HepG2 (cell line): ENCODE data around the gene ARAP1. TPM values are rescaled to one million over a fixed set of nuclear protein-coding genes. Genes with fewer than 3 reads are reported as not detected.

Source experiments
- CREB1 ChIP-seq, 2 experiments: fragments of 450-650 bp in 1 of 2; IDR thresholded peaks; 2 replicates each; pipeline ENCODE4 v1.6.1; 2016 to 2017; ENCODE audit warnings: control low read depth in 1 of 2, mild to moderate bottlenecking in 1 of 2, missing compliant biosample characterization in 1 of 2, missing genetic modification characterization in 1 of 2
- ELK4 ChIP-seq: sonication (generic); formaldehyde crosslinking; IDR thresholded peaks from 2 replicates; pipeline ENCODE4 v1.9.0; 2021; ENCODE audit warnings: missing genetic modification reagents, borderline replicate concordance
- FOXC1 ChIP-seq: sonication (generic); formaldehyde crosslinking; IDR thresholded peaks from 2 replicates; pipeline ENCODE4 v1.8.0; 2022; ENCODE audit warnings: mild to moderate bottlenecking, missing genetic modification reagents, borderline replicate concordance
- HMGA1 ChIP-seq: sonication (generic); formaldehyde crosslinking; conservative IDR thresholded peaks from 2 replicates; pipeline ENCODE4 v1.4.0; 2020; ENCODE audit warnings: missing genetic modification reagents
- MEIS2 ChIP-seq: sonication (generic); formaldehyde crosslinking; IDR thresholded peaks from 2 replicates; pipeline ENCODE4 v1.9.0; 2021; ENCODE audit warnings: mild to moderate bottlenecking, missing genetic modification reagents
- MIER3 ChIP-seq: IDR thresholded peaks from 2 replicates; pipeline ENCODE4 v1.6.1; 2016; ENCODE audit warnings: missing compliant biosample characterization, borderline replicate concordance
- NCOA5 ChIP-seq: sonication (generic); formaldehyde crosslinking; IDR thresholded peaks from 2 replicates; pipeline ENCODE4 v1.4.0; 2020; ENCODE audit warnings: missing genetic modification reagents
- NFKB2 ChIP-seq: sonication (generic); formaldehyde crosslinking; IDR thresholded peaks from 2 replicates; pipeline ENCODE4 v1.4.0; 2020; ENCODE audit warnings: missing genetic modification reagents, borderline replicate concordance
- NFYC ChIP-seq: IDR thresholded peaks from 2 replicates; pipeline ENCODE4 v1.6.1; 2016; ENCODE audit warnings: missing genetic modification reagents, missing compliant biosample characterization
- PHF8 ChIP-seq: sonication (generic); formaldehyde crosslinking; IDR thresholded peaks from 2 replicates; pipeline ENCODE4 v1.5.0; 2020; ENCODE audit warnings: missing genetic modification reagents
- RNF2 ChIP-seq: fragments of 450-650 bp; conservative IDR thresholded peaks from 2 replicates; pipeline ENCODE4 v1.6.1; 2016; ENCODE audit warnings: low read depth
- SIX4 ChIP-seq: sonication (generic); formaldehyde crosslinking; IDR thresholded peaks from 2 replicates; pipeline ENCODE4 v1.4.0; 2020; ENCODE audit warnings: missing genetic modification reagents
- ZMYM4 ChIP-seq: sonication (generic); formaldehyde crosslinking; IDR thresholded peaks from 2 replicates; pipeline ENCODE4 v1.8.1; 2023; ENCODE audit warnings: mild to moderate bottlenecking, missing genetic modification reagents
- ZNF260 ChIP-seq: sonication (generic); formaldehyde crosslinking; IDR thresholded peaks from 2 replicates; pipeline ENCODE4 v1.4.0; 2020; ENCODE audit warnings: missing genetic modification reagents, low read depth, mild to moderate bottlenecking, borderline replicate concordance
- ZNF512 ChIP-seq: sonication (generic); formaldehyde crosslinking; IDR thresholded peaks from 2 replicates; pipeline ENCODE4 v1.4.0; 2020; ENCODE audit warnings: mild to moderate bottlenecking, missing genetic modification reagents
- polyA plus RNA-seq, 8 experiments: library from polyadenylated mRNA; depleted of rRNA in 3 of 8; stranded (reverse) in 7 of 8; unstranded in 1 of 8; fragments of >200 nt; fragmentation: Illumina TruSeq in 4 of 8; extraction: Trizol in 4 of 8; gene quantifications; 2 replicates each; pipeline versions ENCODE4 v1.2.1 to v1.2.3, GENCODE V29; 2011 to 2016; ENCODE audit warnings: low read depth in 4 of 8, missing spikeins in 1 of 8, mixed read lengths in 1 of 8; ENCODE audit not compliant: insufficient read depth in 1 of 8
- total RNA-seq, 5 experiments: library from RNA; depleted of rRNA; stranded (reverse); fragments of >200 nt; fragmentation: Illumina TruSeq; extraction: Trizol; gene quantifications; 2 replicates each; pipeline ENCODE4 v1.2.3, GENCODE V29; 2016; ENCODE audit warnings: low read depth in 1 of 5
- TF ChIP-seq, protein P1 (sequence below), 2 experiments: sonication (generic) in 1 of 2; formaldehyde crosslinking in 1 of 2; IDR thresholded peaks; 2 replicates each; pipeline versions ENCODE4 v1.6.1 to v1.9.0; 2014 to 2022; ENCODE audit warnings: antibody characterized with exemption in 1 of 2, borderline replicate concordance in 1 of 2, inconsistent platforms in 1 of 2, low read depth in 1 of 2, missing genetic modification reagents in 1 of 2
- TF ChIP-seq, protein P2 (sequence below): IDR thresholded peaks from 2 replicates; pipeline ENCODE4 v1.6.1; 2016; ENCODE audit warnings: mild to moderate bottlenecking, missing biosample characterization, missing genetic modification reagents

ARAP1 gene
- total and polyA plus RNA-seq, 2 of the 13 experiments (the other 11 are each of a cell fraction or from before 2014, with no cell fraction given): 43.2 to 55.5 TPM

DNA sequence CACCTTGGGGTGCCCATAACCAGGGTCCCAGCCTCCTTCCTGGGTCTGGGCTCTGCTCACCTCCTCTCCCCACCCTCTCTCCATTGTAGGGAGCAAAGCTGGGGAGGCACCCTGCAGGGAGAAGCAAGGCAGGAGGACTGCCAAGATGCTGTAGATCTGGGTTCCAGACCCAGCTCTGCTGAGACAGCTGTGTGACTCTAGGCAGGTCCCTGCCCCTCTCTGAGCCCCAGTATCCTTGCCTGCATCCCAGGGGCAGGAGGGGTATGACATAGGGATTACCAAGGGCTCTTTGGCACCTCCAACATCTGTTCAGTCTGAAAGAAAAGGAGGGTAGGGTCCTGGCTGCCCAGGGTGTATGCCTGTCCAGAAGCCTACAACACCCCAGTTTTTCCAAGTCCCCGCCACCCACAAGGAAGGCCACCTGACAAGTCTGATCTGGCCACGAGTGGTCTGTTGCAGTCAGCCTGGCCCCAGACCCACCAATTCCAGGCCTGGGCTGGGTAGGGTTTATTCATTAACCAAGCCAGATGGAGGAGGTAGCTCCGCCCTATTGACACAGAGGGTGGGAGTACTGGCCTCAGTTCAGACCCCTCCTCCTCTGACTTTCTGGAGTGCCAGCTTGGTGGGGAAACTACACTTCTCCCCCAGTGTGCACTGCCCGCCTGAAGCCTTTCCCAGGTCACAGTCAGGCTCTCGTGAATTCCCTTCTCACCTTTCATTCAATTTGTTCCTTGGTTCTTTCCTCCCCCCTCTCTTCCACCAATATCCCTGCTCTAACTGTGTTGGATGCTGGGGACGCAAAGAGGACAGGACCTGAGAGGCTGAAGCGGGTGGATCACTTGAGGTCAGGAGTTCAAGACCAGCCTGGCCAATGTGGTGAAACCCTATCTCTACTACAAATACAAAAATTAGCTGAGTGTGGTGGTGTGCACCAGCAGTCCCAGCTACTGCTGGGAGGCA lies 26.6 kb upstream of the ARAP1 start (continued):
- TF ChIP-seq, protein P1, sequence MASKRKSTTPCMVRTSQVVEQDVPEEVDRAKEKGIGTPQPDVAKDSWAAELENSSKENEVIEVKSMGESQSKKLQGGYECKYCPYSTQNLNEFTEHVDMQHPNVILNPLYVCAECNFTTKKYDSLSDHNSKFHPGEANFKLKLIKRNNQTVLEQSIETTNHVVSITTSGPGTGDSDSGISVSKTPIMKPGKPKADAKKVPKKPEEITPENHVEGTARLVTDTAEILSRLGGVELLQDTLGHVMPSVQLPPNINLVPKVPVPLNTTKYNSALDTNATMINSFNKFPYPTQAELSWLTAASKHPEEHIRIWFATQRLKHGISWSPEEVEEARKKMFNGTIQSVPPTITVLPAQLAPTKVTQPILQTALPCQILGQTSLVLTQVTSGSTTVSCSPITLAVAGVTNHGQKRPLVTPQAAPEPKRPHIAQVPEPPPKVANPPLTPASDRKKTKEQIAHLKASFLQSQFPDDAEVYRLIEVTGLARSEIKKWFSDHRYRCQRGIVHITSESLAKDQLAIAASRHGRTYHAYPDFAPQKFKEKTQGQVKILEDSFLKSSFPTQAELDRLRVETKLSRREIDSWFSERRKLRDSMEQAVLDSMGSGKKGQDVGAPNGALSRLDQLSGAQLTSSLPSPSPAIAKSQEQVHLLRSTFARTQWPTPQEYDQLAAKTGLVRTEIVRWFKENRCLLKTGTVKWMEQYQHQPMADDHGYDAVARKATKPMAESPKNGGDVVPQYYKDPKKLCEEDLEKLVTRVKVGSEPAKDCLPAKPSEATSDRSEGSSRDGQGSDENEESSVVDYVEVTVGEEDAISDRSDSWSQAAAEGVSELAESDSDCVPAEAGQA (IDR thresholded peaks at IDR 0.05; ENCODE audit: low read depth): no peak
- TF ChIP-seq, protein P1 (CRISPR knock-in tag; IDR thresholded peaks at IDR 0.05; ENCODE audit: borderline replicate concordance): no peak
- TF ChIP-seq MEIS2 (CRISPR knock-in tag): peak; percentile 61; the same call in 1 of the 2 replicates
- no peak for TF ChIP-seq RNF2
- TF ChIP-seq CREB1 (IDR thresholded peaks at IDR 0.05): no peak
- TF ChIP-seq CREB1 (CRISPR knock-in tag; IDR thresholded peaks at IDR 0.05): no peak
- TF ChIP-seq, protein P2, sequence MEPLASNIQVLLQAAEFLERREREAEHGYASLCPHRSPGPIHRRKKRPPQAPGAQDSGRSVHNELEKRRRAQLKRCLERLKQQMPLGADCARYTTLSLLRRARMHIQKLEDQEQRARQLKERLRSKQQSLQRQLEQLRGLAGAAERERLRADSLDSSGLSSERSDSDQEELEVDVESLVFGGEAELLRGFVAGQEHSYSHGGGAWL (CRISPR knock-in tag): no peak
- TF ChIP-seq MIER3 (CRISPR knock-in tag): no peak; the same call in 1 of the 2 replicates
- no peak for TF ChIP-seq ZNF260 (CRISPR knock-in tag)
- no peak for TF ChIP-seq HMGA1 (CRISPR knock-in tag)
- no peak for TF ChIP-seq NFYC (CRISPR knock-in tag)
- TF ChIP-seq FOXC1: no peak; the same call in 1 of the 2 replicates
- no peak for TF ChIP-seq NCOA5 (CRISPR knock-in tag)
- TF ChIP-seq ELK4 (CRISPR knock-in tag): no peak
- no peak; the same call in 1 of the 2 replicates for TF ChIP-seq SIX4 (CRISPR knock-in tag)
- 0 out of 2 replicates have a peak, but pooled peaks have one; percentile 10 for TF ChIP-seq PHF8 (CRISPR knock-in tag)
- no peak for TF ChIP-seq ZMYM4 (CRISPR knock-in tag)
- no peak for TF ChIP-seq ZNF512 (CRISPR knock-in tag)
- TF ChIP-seq NFKB2 (CRISPR knock-in tag): no peak
